Measurements from ENCODE around the gene FER. TPM values are rescaled to one million over a fixed set of nuclear protein-coding genes. Genes with fewer than 3 reads are reported as not detected.
"Not testable (repeated sequence)": the region's sequence is repeated elsewhere in the genome, so short reads cannot be mapped to it uniquely, and the experiment has no call there.

FER gene
- total and polyA plus RNA-seq, 9 of the 15 experiments (the other 6 are each of a cell fraction or from before 2014, with no cell fraction given): 6.7 to 18.2 (median 8.9) TPM

- H4K20me1 ChIP-seq (replicated peaks; ENCODE audit: control insufficient read depth, insufficient read depth, low read length); ATAC-seq; CTCF ChIA-PET (ENCODE audit: low intra/inter-chr PET ratio); FAIRE-seq; H3K36me3 ChIP-seq (ENCODE audit: control insufficient read depth, insufficient read depth, low read length); intact Hi-C loops (cut with micrococcal nuclease); H3K4me1 ChIP-seq (replicated peaks in 1 of 2; ENCODE audit: control insufficient read depth in 2 of 2, insufficient read depth in 2 of 2, low read length in 2 of 2); DNase-seq (ENCODE audit: extremely low read depth in 1 of 4, low spot score in 3 of 4); H3K27me3 ChIP-seq (ENCODE audit: control insufficient read depth in 2 of 2, insufficient read depth in 2 of 2, low read length in 2 of 2); in situ Hi-C loops (cut with MboI); H3K4me3 ChIP-seq; H2AFZ ChIP-seq (ENCODE audit: low read depth, low read length); POLR2A ChIA-PET; H3K9me1 ChIP-seq (ENCODE audit: control insufficient read depth, insufficient read depth, low read length); H3K9me3 ChIP-seq (replicated peaks; ENCODE audit: control insufficient read depth, insufficient read depth, low read depth, low read length); H3K9ac ChIP-seq (ENCODE audit: insufficient read depth in 1 of 2, low read depth in 2 of 2, low read length in 2 of 2); H3K79me2 ChIP-seq (ENCODE audit: control insufficient read depth, insufficient read depth, low read length); BruUV-seq (replicated peaks); H3K4me2 ChIP-seq (ENCODE audit: insufficient read depth, low read length); H3K27ac ChIP-seq (ENCODE audit: extremely low read depth, low read depth, low read length): not testable (repeated sequence)
- TF ChIP-seq BCOR (IDR thresholded peaks at IDR 0.05) (0 out of 2 replicates have a peak, but pooled peaks have one; percentile 16), RBM25 (IDR thresholded peaks at IDR 0.05; ENCODE audit: low read depth, low read length, severe bottlenecking) (peak; percentile 4), ZNF146 (CRISPR knock-in tag; IDR thresholded peaks at IDR 0.05; ENCODE audit: unreplicated experiment) (peak; percentile 89)
- 39% methylated on average over 2 of the region's 2 CpGs for WGBS (ENCODE audit: insufficient coverage, low coverage, missing lambda C conversion rate)
These were observed 26.4 kb downstream of the FER start for GRCh38 chr5:108774079-108774478.

- intact Hi-C loops (cut with micrococcal nuclease); H3K9ac ChIP-seq (ENCODE audit: insufficient read depth in 1 of 2, low read depth in 2 of 2, low read length in 2 of 2); H3K79me2 ChIP-seq (ENCODE audit: control insufficient read depth, insufficient read depth, low read length); H3K27me3 ChIP-seq (ENCODE audit: control insufficient read depth in 2 of 2, insufficient read depth in 2 of 2, low read length in 2 of 2); BruUV-seq (replicated peaks); POLR2A ChIA-PET; CTCF ChIA-PET (ENCODE audit: low intra/inter-chr PET ratio); FAIRE-seq; H3K4me3 ChIP-seq; ATAC-seq; H3K9me1 ChIP-seq (ENCODE audit: control insufficient read depth, insufficient read depth, low read length); H3K4me2 ChIP-seq (ENCODE audit: insufficient read depth, low read length); H3K4me1 ChIP-seq (replicated peaks in 1 of 2; ENCODE audit: control insufficient read depth in 2 of 2, insufficient read depth in 2 of 2, low read length in 2 of 2); H3K36me3 ChIP-seq (ENCODE audit: control insufficient read depth, insufficient read depth, low read length); DNase-seq (ENCODE audit: extremely low read depth in 1 of 4, low spot score in 3 of 4); H3K9me3 ChIP-seq (replicated peaks; ENCODE audit: control insufficient read depth, insufficient read depth, low read depth, low read length); in situ Hi-C loops (cut with MboI); H4K20me1 ChIP-seq (replicated peaks; ENCODE audit: control insufficient read depth, insufficient read depth, low read length); H3K27ac ChIP-seq (ENCODE audit: extremely low read depth, low read depth, low read length); H2AFZ ChIP-seq (ENCODE audit: low read depth, low read length): not testable (repeated sequence)
- WGBS (ENCODE audit: insufficient coverage, low coverage, missing lambda C conversion rate): 73% methylated on average over 3 of the region's 3 CpGs
- peak; percentile 91 for TF ChIP-seq ZNF431 (CRISPR knock-in tag; IDR thresholded peaks at IDR 0.05)
These were observed 29.9 kb downstream of the FER start for GRCh38 chr5:108777582-108777981.
